AG10803 (cell line): Measurements from ENCODE around the gene SRGAP3.

Experiments
- DNase-seq: peaks from one replicate; pipeline ENCODE4 v3.0.0; 2010; ENCODE audit warnings: low read depth
- H3K4me3 ChIP-seq: 2 replicates; pipeline ENCODE4 v1.5.1; 2011; ENCODE audit warnings: mild to moderate bottlenecking, low read length, control low read depth
- TF ChIP-seq, protein P1 (sequence below): conservative IDR thresholded peaks from 2 replicates; pipeline ENCODE4 v1.5.1; 2011; ENCODE audit warnings: mild to moderate bottlenecking, low read length, control low read depth, inconsistent platforms

SRGAP3 gene

DNA sequence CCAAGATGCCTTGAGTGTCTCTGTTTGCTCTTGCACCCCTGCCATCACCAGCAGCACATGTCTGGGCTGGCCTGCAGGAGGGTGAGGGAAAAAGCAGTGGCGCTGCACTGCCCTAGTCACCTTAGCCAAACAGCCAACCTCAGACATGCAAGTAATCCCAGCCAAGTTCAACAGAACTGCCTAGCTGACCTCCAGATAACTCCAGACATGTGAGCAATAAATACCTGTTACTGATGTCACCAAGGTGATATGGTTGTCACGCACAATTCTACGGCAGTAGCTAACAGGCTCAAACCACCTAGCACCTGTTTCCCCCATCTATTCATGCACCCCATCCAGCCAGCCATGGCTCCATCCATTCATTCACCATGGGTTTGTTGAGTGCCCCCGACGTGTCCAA, 99.9 kb downstream of the SRGAP3 start:
- DNase-seq = no peak
- TF ChIP-seq, protein P1, sequence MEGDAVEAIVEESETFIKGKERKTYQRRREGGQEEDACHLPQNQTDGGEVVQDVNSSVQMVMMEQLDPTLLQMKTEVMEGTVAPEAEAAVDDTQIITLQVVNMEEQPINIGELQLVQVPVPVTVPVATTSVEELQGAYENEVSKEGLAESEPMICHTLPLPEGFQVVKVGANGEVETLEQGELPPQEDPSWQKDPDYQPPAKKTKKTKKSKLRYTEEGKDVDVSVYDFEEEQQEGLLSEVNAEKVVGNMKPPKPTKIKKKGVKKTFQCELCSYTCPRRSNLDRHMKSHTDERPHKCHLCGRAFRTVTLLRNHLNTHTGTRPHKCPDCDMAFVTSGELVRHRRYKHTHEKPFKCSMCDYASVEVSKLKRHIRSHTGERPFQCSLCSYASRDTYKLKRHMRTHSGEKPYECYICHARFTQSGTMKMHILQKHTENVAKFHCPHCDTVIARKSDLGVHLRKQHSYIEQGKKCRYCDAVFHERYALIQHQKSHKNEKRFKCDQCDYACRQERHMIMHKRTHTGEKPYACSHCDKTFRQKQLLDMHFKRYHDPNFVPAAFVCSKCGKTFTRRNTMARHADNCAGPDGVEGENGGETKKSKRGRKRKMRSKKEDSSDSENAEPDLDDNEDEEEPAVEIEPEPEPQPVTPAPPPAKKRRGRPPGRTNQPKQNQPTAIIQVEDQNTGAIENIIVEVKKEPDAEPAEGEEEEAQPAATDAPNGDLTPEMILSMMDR = no peak
- no peak overlapping the region for H3K4me3 ChIP-seq

DNA sequence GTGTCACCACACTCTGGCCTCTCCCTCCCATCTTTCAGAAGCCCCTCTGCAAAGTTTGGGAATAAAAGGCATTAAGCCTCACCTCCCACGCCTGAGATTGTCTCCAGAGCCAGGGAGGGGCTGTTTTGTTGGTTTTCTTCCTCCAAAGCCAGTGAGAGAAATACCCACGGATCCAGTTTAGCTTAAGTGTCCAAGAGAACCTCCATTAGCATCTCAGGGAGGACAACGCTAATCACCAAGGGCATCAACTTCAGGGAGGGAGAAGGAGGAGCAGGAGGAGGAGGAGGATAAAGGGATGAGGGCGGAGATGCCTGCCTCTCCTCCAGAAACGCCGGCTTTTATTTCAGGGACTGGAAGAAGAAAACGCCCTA, 101.6 kb downstream of the SRGAP3 start:
- DNase-seq = no peak
- TF ChIP-seq, protein P1 = no peak
- H3K4me3 ChIP-seq = no peak overlapping the region

DNA sequence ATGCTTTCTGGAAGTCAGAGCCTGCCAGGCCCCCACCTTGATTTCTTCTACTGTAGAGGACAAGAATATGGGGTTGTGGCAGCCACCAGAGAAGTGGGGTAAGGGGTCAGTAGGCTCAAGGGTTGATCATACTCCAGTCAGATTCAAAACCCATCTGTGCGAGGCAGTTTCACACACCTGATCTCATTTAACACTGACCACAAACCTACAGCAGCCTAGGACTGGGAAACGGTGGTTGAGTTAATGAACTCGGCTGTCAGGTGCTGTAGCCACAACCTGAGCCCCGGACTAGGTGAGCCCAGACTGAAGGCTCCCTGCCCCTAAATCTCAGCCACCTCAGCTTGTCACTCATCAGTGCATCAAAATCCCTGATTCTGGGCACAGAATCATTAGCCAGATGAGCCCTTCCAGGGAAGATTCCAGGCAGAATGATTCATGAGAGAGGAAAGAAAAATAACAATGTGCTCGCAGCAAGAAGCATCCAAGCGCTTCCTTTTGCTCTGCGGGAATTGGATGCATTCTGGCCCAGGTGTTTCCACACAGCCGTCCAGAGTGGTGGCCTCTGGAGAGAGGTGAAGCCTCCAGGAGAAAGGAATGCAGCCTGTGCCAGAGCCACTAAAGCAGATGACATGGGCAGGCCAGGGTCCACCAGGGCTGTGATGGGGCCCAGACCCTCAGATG, 102.1 kb downstream of the SRGAP3 start:
- no peak for DNase-seq
- H3K4me3 ChIP-seq = no peak overlapping the region
- TF ChIP-seq, protein P1 = no peak

DNA sequence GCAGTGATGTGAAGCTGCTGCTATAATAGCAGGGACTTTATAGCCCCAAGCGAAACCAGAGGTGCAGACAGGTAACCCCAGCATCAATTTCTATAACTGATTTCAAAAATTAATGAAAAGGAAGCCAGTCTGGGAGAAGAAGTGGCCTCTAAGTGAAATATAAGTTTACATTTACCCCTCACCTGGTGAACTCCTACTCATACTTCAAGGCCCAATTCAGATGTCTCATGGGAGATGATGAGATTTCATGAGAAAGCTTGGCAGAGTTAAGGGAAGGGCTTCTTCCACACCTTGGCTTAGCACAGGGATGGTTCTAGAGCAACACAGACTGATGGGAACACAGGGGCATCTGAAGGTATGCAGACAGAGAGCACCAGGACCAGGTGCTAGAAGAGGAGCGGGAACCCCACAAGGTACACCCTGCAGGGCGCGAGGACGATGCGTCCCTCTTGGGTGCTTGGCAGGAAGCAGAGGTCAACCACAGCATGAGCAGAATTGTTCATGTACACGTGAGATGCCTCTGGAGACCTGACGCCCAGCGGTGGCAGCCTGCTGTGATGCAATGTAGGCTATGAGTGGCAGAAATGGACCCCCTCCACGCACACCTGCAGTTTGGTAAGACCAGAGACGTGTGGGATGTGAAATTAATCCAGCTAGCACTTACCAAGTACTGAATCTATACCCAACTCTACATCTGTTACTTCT, 102.9 kb downstream of the SRGAP3 start:
- no peak overlapping the region for H3K4me3 ChIP-seq
- TF ChIP-seq, protein P1 = no peak
- DNase-seq = no peak

DNA sequence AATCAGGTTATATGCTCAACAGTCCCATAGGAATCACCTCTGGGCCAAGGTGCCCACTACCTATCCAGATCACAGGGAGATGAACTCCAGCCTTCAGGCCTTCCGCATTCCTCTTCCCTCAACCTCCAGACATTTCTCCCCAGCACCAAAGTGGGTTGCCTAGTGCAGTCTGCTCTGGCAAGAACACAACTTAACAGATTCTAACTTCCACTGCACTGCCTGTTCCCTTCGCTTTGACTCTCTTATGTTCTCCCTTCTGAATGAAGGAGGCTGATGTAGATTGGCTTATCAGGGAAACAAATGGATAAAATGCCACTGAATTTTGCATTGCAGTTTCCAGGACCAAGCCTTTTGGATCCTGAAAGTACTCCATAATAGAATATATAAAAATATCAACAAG, 106.3 kb downstream of the SRGAP3 start:
- no peak overlapping the region for H3K4me3 ChIP-seq
- TF ChIP-seq, protein P1 = no peak
- no peak for DNase-seq

DNA sequence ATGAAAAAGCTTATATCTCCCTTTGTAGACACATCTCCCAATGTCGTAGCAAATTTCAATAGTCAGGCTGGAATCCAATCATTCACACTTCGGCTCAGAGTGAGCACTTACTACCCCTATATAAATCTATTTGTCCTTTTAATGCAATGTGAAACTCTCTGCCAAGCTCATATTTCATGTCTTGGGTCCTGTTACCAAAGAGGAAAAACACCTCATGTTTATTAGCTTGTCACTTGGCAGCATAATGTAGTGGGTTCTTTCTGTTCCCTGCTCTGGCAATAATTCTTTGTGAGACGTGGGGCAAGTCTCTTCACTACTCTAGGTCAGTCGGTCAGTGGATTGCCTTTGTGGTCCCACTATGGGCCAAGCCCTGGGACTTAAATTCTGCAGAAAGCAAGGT, 107.1 kb downstream of the SRGAP3 start:
- no peak for DNase-seq
- no peak overlapping the region for H3K4me3 ChIP-seq
- TF ChIP-seq, protein P1 = no peak

DNA sequence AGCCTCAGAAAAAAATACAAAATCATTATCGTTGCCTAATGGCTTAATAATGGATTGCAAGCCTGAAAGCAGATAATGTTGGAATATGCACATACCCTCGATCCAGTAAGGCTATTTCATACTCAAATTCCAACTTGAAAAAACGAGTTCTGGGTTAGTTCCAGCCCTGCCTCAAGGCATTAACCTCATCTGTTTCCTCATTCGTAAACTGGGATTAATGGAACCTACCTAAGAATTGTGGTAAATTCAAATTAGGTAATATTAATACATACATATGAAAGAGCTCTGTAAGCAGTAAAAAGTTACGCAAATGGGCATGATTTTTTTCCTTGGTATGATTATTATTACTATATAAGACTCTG, 107.5 kb downstream of the SRGAP3 start:
- DNase-seq = peak; percentile 9
- no peak overlapping the region for H3K4me3 ChIP-seq
- TF ChIP-seq, protein P1 = no peak
